GM12892 (cell line): ENCODE measurements around the gene STEAP4.

Source experiments
- POLR2A ChIP-seq: IDR thresholded peaks from 2 replicates; pipeline ENCODE4 v1.6.1; 2011; ENCODE audit warnings: low read depth, low read length, control low read depth
- POLR2AphosphoS5 ChIP-seq: IDR thresholded peaks from 2 replicates; pipeline ENCODE4 v1.6.1; 2011; ENCODE audit warnings: low read depth, low read length, control low read depth
- TAF1 ChIP-seq: IDR thresholded peaks from 2 replicates; pipeline ENCODE4 v1.6.1; 2011; ENCODE audit warnings: low read depth, mild to moderate bottlenecking, control low read depth, low read length, borderline replicate concordance

DNA sequence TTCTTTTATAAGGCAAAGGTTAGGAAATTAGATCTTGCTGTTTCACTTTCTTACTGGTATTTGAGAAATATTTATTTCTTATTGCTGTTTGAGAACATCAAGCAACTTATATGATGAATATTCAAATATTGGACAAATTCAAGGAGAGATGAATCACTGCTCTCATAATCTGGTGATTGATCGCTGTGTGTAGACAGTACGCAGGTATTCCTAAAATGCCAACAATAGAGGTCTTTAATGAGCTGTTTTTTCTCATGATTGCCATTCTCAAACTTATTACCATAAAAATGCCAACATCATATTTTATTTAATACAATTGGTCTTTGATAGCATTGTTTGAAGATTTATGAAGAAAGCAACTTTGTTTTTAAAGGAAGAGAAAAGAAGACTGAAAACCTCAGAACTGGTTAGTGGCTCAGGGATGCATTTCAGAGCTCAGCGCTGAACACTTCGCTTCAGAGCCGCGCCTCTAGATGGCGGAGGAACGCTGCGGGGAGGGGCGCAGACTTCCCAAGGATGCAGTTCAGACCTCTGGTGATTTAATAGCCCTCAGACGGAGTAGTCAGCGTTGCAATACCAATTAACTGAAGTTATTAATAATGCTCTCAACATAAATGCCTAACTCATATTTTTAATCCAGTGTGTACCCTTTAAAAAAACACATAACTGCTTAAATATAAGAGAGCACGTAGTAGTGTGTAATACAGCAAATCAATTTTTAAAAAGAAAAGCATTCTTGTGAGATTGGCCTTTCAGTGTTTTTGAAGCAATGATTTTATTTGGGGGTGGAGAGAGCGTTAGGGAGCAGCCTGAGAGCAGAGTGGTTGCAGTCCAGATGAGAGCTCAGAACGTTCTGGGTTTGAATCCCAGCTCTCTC, 38.5 kb upstream of the STEAP4 start:
- TF ChIP-seq POLR2A (no peak), TAF1 (no peak), POLR2AphosphoS5 (no peak)
